Heart left ventricle (tissue), 16 donors: ENCODE measurements around the gene MYO19. TPM values are rescaled to one million over a fixed set of nuclear protein-coding genes. Genes with fewer than 3 reads are reported as not detected.

Experiments used
- ATAC-seq, 4 donors: fragments of 200-7000 bp; cut with Tn5 transposase; one replicate each; pipeline ENCODE4 v1.9.1; 2020 to 2022; ENCODE audit warnings: moderate library complexity in 4 of 4, mild to moderate bottlenecking in 3 of 4, moderate number of reproducible peaks in 1 of 4
- DNase-seq, 5 donors: peaks; one replicate each; pipeline ENCODE4 v3.0.0-alpha.2; 2020
- H3K27ac ChIP-seq, 12 donors: fragments of 200-600 bp; sonication (generic) in 4 of 12; one replicate each; pipeline versions ENCODE4 v1.5.0 to v1.8.0; 2016 to 2022; ENCODE audit warnings: mild to moderate bottlenecking in 2 of 12
- H3K27me3 ChIP-seq, 9 donors: fragments of 200-600 bp; sonication (generic) in 2 of 9; one replicate each; pipeline versions ENCODE4 v1.5.1 to v1.8.0; 2016 to 2022; ENCODE audit warnings: mild to moderate bottlenecking in 3 of 9
- H3K36me3 ChIP-seq, 9 donors: fragments of 200-600 bp; sonication (generic) in 2 of 9; one replicate each; pipeline versions ENCODE4 v1.5.0 to v1.8.0; 2018 to 2022; ENCODE audit warnings: mild to moderate bottlenecking in 2 of 9
- H3K4me1 ChIP-seq, 12 donors: fragments of 200-600 bp; sonication (generic) in 4 of 12; one replicate each; pipeline versions ENCODE4 v1.5.0 to v1.8.0; 2016 to 2022; ENCODE audit warnings: mild to moderate bottlenecking in 3 of 12
- H3K4me3 ChIP-seq, 12 donors: fragments of 200-600 bp; sonication (generic) in 4 of 12; one replicate each; pipeline versions ENCODE4 v1.5.0 to v1.8.0; 2017 to 2022; ENCODE audit warnings: mild to moderate bottlenecking in 9 of 12, moderate library complexity in 4 of 12
- H3K9me3 ChIP-seq, 12 donors: fragments of 200-600 bp; sonication (generic) in 4 of 12; one replicate each; pipeline versions ENCODE4 v1.5.0 to v1.8.0; 2016 to 2022; ENCODE audit warnings: mild to moderate bottlenecking in 1 of 12
- POLR2A ChIP-seq, 2 donors: fragments of 450-650 bp; IDR thresholded peaks; one replicate each; pipeline ENCODE4 v1.6.1; 2017; ENCODE audit warnings: antibody characterized with exemption in 2 of 2, mild to moderate bottlenecking in 2 of 2, moderate library complexity in 2 of 2
- WGBS, 4 donors: extraction: QIAGEN DNeasy Blood & Tissue Kit in 2 of 4; methylation state at CpG; one replicate each; pipeline versions ENCODE4 v1.1.5 to v1.1.7; 2013 to 2018; 5-methylcytosine and 5-hydroxymethylcytosine counted together
- intact Hi-C, 10 donors: fragments of 100-400 bp; cut with DNase I; formaldehyde crosslinking; loops; one replicate each; pipeline versions ENCODE4 v1.11.1 to v1.14.2; 2022
- polyA plus RNA-seq, 2 donors: library from polyadenylated mRNA; stranded (reverse); fragments of 200-250 nt; gene quantifications; one replicate each; pipeline ENCODE4 v1.2.3, GENCODE V29; 2013
- total RNA-seq, 9 donors: library from RNA; depleted of rRNA in 2 of 9; stranded (reverse); fragments of >200 nt in 2 of 9; fragmentation: NEBNext Ultra II Directional in 3 of 9; extraction: Animal tissue kit (Norgen Biotek cat#: 25700) in 3 of 9; gene quantifications; one replicate each; pipeline versions ENCODE4 v1.1.0 to v1.2.4, GENCODE V29; 2016 to 2023
- TF ChIP-seq, protein P1 (sequence below), 12 donors: fragments of 200-600 bp; sonication (generic) in 4 of 12; IDR thresholded peaks; one replicate each; pipeline versions ENCODE4 v1.5.0 to v1.8.0; 2018 to 2022; ENCODE audit warnings: antibody characterized with exemption in 12 of 12, mild to moderate bottlenecking in 5 of 12
- donor health status: ischemic (EF 13 %, LVEDD 7.1; RV severe dilation, severe dysfunction).
- donor health status: healthy with polysubstance abuse.
- donor health status: DM: no; HTN: yes; CAD: no.
- donor health status: DM: no; HTN: no; CAD: no.
- donor health status: ischemic (EF 25% LVEDD 6.9; RV normal size, moderate dysfunction).
- donor health status: ischemic (EF 25% LVEDD 5.7; RV mildly dilated, moderate dysfunction).
- donor health status: healthy.
- donor health status: DM: yes; HTN: yes; CAD: no.
- donor health status: ischemic (EF 35%, LVEDD 5.7; RV mildly dilated, moderate dysfunction).
- donor health status: nonischemic (EF 11% LVEDD 7.7; RV severe dilation, severe dysfunction).
- donor health status: DM: yes; HTN: yes; CAD: no.
- donor health status: PGD.
- donor health status: ischemic (EF 29% LVEDD 5.4; RV normal size, mild dysfunction).
- donor health status: nonischemic (EF 23%, LVEDD 6.1; RV moderate dilation, normal function).

The MYO19 gene
- total and polyA plus RNA-seq, 11 donors, result 5.8 to 32.7 (median 12.3) TPM

DNA sequence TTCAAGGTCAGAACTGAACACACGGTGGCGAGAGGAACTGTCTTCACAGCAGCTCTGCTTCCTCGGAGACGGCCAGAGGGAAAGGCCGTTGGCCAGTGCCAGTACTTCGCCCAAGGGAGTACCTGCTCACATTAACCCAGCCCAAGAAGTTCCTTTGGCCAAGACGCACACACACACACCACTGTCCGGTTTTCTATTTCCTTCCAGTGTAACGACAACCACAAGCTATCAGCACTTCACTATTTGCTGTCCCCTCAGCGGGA is 9.3 kb upstream of the MYO19 start:
- intact Hi-C loops, result loop anchor here in 2 of 10 donors (1.0 to 5.0 kb wide), 2 partner anchors 9 to 57 kb away; partner anchors contain the start of gene ZNHIT3 (in 1 of the 2)
- DNase-seq (peak in 4 of 5 donors; percentile 20 to 69 (median 50)), ATAC-seq (peak in 3 of 4 donors; percentile 0 to 11 (median 2))
- TF ChIP-seq POLR2A (IDR thresholded peaks at IDR 0.05), result no peak
- TF ChIP-seq, protein P1, sequence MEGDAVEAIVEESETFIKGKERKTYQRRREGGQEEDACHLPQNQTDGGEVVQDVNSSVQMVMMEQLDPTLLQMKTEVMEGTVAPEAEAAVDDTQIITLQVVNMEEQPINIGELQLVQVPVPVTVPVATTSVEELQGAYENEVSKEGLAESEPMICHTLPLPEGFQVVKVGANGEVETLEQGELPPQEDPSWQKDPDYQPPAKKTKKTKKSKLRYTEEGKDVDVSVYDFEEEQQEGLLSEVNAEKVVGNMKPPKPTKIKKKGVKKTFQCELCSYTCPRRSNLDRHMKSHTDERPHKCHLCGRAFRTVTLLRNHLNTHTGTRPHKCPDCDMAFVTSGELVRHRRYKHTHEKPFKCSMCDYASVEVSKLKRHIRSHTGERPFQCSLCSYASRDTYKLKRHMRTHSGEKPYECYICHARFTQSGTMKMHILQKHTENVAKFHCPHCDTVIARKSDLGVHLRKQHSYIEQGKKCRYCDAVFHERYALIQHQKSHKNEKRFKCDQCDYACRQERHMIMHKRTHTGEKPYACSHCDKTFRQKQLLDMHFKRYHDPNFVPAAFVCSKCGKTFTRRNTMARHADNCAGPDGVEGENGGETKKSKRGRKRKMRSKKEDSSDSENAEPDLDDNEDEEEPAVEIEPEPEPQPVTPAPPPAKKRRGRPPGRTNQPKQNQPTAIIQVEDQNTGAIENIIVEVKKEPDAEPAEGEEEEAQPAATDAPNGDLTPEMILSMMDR (IDR thresholded peaks at IDR 0.05), result no peak
- Histone ChIP-seq H3K9me3 (no peaks in the 10 kb centered on the region), H3K27ac (peak overlapping the region; percentile 93 to 100 (median 99)), H3K27me3 (no peaks in the 10 kb centered on the region), H3K4me3 (peak overlapping the region; percentile 63 to 99 (median 84)), H3K4me1 (peaks cover 12 to 43% (median 37%) of the 10 kb centered on the region in 12 donors), H3K36me3 (peaks cover 0 to 31% (median 9%) of the 10 kb centered on the region in 9 donors)
- WGBS, 4 donors, result 0 to 1% (median 0%) methylated on average over 7 to 10 of the region's 10 CpGs

DNA sequence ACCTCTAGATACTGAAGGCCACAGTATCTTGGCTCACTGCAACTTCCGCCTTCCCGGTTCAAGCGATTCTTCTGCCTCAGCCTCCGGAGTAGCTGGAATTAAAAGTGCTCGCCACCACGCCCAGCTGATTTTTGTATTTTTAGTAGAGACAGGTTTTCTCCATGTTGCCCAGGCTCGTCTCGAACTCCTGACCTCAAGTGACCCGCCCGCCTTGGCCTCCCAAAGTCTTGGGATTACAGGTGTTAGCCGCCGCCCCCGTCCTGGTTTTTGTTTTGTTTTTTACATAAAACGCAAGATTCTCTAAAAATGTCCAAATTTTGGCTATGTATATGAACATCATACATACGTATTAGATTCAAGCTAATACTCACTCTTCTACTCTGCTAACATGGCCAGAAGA is 8.1 kb upstream of the MYO19 start:
- WGBS, 4 donors, result 89 to 97% (median 93%) methylated on average over 15 of the region's 15 CpGs
- H3K36me3 ChIP-seq, result peaks cover 0 to 39% (median 17%) of the 10 kb centered on the region in 9 donors
- intact Hi-C loops, result loop anchor here in 1 of 10 donors (5.0 kb wide), 1 partner anchor 55 kb away; the partner anchor contains the start of gene ZNHIT3

DNA sequence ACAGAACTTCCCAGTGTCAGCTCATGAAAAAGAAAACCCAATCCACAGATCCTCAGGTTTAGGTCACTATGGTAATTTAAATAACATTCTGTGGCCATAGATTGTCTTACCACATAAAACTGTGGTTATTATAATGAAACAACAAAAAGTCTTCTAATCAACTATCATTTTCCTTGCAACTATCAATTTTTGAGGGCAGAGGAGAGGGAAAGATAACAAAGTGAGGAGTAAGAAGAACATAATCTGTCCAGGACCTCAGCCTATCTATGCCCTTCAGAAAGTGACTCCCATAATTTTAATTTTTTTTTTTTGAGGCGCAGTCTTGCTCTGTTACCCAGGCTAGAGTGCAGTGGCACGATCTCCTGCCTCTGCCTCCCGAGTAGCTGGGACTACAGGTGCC is 6.0 kb upstream of the MYO19 start:
- peaks cover 0 to 33% (median 16%) of the 10 kb centered on the region in 9 donors for H3K36me3 ChIP-seq
- intact Hi-C loops, result loop anchor here in 1 of 10 donors (5.0 kb wide), 1 partner anchor 53 kb away; the partner anchor contains the start of gene ZNHIT3
- peaks cover 0 to 19% (median 13%) of the 10 kb centered on the region in 12 donors for H3K4me1 ChIP-seq
- no peak overlapping the region for H3K27ac ChIP-seq
- no peaks in the 10 kb centered on the region for H3K27me3 ChIP-seq
- DNase-seq (no peak), ATAC-seq (no peak)
- H3K4me3 ChIP-seq, result no peak overlapping the region
- no peaks in the 10 kb centered on the region for H3K9me3 ChIP-seq
- 92 to 98% (median 94%) methylated on average over 3 of the region's 3 CpGs for WGBS, 4 donors
- TF ChIP-seq, protein P1 (IDR thresholded peaks at IDR 0.05), result no peak
- TF ChIP-seq POLR2A (IDR thresholded peaks at IDR 0.05), result no peak

More for the DNA sequence above, 8.1 kb upstream of the MYO19 start:
- ATAC-seq (no peak), DNase-seq (no peak)
- Histone ChIP-seq H3K4me1 (peaks cover 12 to 32% (median 27%) of the 10 kb centered on the region in 12 donors), H3K4me3 (no peak overlapping the region), H3K9me3 (no peaks in the 10 kb centered on the region), H3K27me3 (no peaks in the 10 kb centered on the region), H3K27ac (no peak overlapping the region)
- TF ChIP-seq, protein P1 (IDR thresholded peaks at IDR 0.05), result no peak
- TF ChIP-seq POLR2A (IDR thresholded peaks at IDR 0.05), result no peak

DNA sequence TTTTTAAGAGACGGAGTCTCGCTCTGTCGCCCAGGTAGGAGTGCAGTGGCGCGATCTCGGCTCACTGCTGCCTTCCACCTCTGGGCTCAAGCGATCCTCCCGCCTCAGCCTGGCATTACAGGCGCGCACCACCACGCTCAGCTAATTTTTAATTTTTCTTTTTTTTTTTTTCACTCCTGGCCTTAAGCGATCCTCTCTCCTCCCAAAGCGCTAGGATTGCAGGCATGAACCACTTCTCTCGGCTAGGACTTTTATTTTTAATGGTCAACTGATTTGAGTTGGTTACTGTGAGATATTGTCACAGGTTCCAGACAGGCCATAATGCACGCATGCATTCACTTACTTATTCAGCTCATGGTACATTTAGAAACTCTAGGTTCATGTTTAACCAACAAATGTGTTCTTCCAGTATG is 1.0 kb upstream of the MYO19 start:
- ATAC-seq, result no peak
- 9 to 16% (median 14%) methylated on average over 15 of the region's 15 CpGs for WGBS, 4 donors

More for the DNA sequence above, 1.0 kb upstream of the MYO19 start:
- no peak for DNase-seq
- no peaks in the 10 kb centered on the region for H3K27me3 ChIP-seq
- H3K27ac ChIP-seq, result peak overlapping the region; percentile 84 to 99 (median 96)
- intact Hi-C loops, result loop anchor here in 3 of 10 donors (1.0 to 10.0 kb wide), 5 partner anchors 9 to 65 kb away; partner anchors contain the start of genes GGNBP2 (in 1 of the 3), MRM1 (in 1 of the 3) and ZNHIT3 (in 1 of the 3)
- H3K4me1 ChIP-seq, result peaks cover 0 to 22% (median 14%) of the 10 kb centered on the region in 12 donors
- peak overlapping the region; percentile 38 to 94 (median 82) for H3K4me3 ChIP-seq
- TF ChIP-seq, protein P1 (IDR thresholded peaks at IDR 0.05), result peak in 1 of 12 donors; percentile 2
- no peak for TF ChIP-seq POLR2A (IDR thresholded peaks at IDR 0.05)
- peaks cover 0 to 59% (median 42%) of the 10 kb centered on the region in 9 donors for H3K36me3 ChIP-seq
- no peaks in the 10 kb centered on the region for H3K9me3 ChIP-seq
